Measurements from ENCODE around the gene CUX1.

DNA sequence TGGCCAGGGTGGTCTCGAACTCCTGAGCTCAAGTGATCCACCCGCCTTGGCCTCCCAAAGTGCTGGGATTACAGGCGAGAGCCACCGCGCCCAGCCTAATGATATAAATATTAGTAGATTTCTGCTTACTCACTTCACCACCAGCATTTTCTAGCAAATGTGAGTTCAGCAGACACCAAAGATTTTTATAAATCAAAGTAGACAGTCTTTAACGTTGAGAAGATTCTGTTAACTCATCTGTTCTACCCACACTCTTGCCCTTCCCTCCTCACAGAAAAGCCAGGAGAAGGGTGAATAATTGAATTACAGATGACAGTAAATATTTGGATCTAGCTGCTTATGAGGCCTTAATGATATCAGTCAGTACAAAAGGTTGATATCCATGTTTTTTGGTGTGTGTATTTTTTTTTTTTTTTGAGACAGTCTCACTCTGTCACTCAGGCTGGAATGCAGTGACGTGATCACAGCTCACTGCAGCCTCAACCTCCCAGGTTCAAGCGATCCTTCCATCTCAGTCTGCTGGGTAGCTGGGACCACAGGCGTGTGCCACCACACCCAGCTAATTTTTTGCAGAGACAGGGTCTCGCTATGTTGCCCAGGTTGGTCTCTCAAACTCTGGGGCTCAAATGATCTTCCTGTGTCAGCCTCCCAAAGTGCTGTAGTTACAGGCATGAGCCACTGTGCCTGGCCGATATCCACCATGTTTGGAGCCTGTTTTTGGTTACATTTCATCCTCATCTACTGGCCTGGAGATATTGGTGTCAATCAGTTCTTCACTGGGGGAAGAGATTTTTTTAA lies 120.5 kb downstream of the CUX1 start:
- TF ChIP-seq, protein P1, sequence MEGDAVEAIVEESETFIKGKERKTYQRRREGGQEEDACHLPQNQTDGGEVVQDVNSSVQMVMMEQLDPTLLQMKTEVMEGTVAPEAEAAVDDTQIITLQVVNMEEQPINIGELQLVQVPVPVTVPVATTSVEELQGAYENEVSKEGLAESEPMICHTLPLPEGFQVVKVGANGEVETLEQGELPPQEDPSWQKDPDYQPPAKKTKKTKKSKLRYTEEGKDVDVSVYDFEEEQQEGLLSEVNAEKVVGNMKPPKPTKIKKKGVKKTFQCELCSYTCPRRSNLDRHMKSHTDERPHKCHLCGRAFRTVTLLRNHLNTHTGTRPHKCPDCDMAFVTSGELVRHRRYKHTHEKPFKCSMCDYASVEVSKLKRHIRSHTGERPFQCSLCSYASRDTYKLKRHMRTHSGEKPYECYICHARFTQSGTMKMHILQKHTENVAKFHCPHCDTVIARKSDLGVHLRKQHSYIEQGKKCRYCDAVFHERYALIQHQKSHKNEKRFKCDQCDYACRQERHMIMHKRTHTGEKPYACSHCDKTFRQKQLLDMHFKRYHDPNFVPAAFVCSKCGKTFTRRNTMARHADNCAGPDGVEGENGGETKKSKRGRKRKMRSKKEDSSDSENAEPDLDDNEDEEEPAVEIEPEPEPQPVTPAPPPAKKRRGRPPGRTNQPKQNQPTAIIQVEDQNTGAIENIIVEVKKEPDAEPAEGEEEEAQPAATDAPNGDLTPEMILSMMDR (IDR thresholded peaks at IDR 0.05; ENCODE audit: low read depth, low read length, poor library complexity, severe bottlenecking) = no peak
- TF ChIP-seq EZH2phosphoT487 (IDR thresholded peaks at IDR 0.05; ENCODE audit: borderline replicate concordance, low read length) = no peak
